ENCODE results near the gene SLC28A1.

DNA sequence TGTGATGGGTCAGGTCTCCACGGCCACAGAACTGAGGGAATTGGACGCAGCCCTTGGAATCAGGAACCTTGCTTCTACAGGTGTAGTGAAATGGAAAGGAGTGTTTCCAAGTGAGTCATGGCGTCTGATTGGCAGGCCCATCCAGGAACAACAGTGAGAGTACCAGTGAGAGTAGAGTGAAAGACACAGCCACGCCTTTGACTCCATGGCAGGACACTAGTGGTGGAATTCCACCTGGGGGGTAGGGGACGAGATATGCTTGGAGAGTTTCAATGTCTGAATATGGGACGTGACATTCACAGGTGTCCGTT lies 3.0 kb upstream of the SLC28A1 start:
- TF ChIP-seq EZH2phosphoT487 (IDR thresholded peaks at IDR 0.05; ENCODE audit: insufficient read depth, low read depth) (no peak), EZH2 (IDR thresholded peaks at IDR 0.05; ENCODE audit: insufficient read depth, poor library complexity, severe bottlenecking) (no peak)

Measured in GM23248 (cell line).